Breast epithelium (tissue), 4 donors: Measurements from ENCODE around the gene A3GALT2. TPM values are rescaled to one million over a fixed set of nuclear protein-coding genes. Genes with fewer than 3 reads are reported as not detected.

Experiments used
- DNase-seq, 2 donors: peaks; one replicate each; pipeline ENCODE4 v3.0.0-alpha.2; 2019; ENCODE audit warnings: low spot score in 2 of 2
- H3K27ac ChIP-seq, 2 donors: fragments of 200-600 bp; sonication (generic) in 1 of 2; one replicate each; pipeline ENCODE4 v1.5.1; 2016 to 2019; ENCODE audit warnings: mild to moderate bottlenecking in 1 of 2
- H3K27me3 ChIP-seq, 2 donors: fragments of 200-600 bp; sonication (generic) in 1 of 2; one replicate each; pipeline versions ENCODE4 v1.5.1 to v1.6.0; 2017 to 2019; ENCODE audit warnings: control low read depth in 1 of 2, mild to moderate bottlenecking in 1 of 2
- H3K36me3 ChIP-seq: fragments of 200-600 bp; one replicate; pipeline ENCODE4 v1.5.1; 2019
- H3K4me1 ChIP-seq, 2 donors: fragments of 200-600 bp; sonication (generic); one replicate each; pipeline ENCODE4 v1.5.1; 2016 to 2019; ENCODE audit warnings: control low read depth in 1 of 2
- H3K4me3 ChIP-seq, 3 donors: fragments of 200-600 bp; sonication (generic); 1 replicate in 2 of 3; 2 replicates in 1 of 3; pipeline ENCODE4 v1.5.1; 2016 to 2019; ENCODE audit warnings: mild to moderate bottlenecking in 3 of 3, moderate library complexity in 2 of 3
- H3K9me3 ChIP-seq, 2 donors: fragments of 200-600 bp; sonication (generic) in 1 of 2; one replicate each; pipeline ENCODE4 v1.5.1; 2016 to 2019; ENCODE audit warnings: control low read depth in 1 of 2
- CTCF ChIP-seq, 3 donors: fragments of 450-650 bp; IDR thresholded peaks; one replicate each; pipeline ENCODE4 v1.5.1; 2016 to 2017; ENCODE audit warnings: antibody characterized with exemption in 3 of 3, mild to moderate bottlenecking in 3 of 3, moderate library complexity in 3 of 3
- POLR2A ChIP-seq: fragments of 450-650 bp; IDR thresholded peaks from one replicate; pipeline ENCODE4 v1.6.1; 2016; ENCODE audit warnings: antibody characterized with exemption, mild to moderate bottlenecking, moderate library complexity
- POLR2AphosphoS5 ChIP-seq, 3 donors: sonication (generic); formaldehyde crosslinking; IDR thresholded peaks; one replicate each; pipeline ENCODE4 v1.6.1; 2017; ENCODE audit warnings: antibody characterized with exemption in 3 of 3
- intact Hi-C: fragments of 100-400 bp; cut with DNase I; formaldehyde crosslinking; loops from one replicate; pipeline ENCODE4 v1.15.1; 2023; ENCODE audit warnings: low total_unique reads
- total RNA-seq, 3 donors: library from RNA; depleted of rRNA; stranded (reverse); fragments of >200 nt; gene quantifications; one replicate each; pipeline ENCODE4 v1.1.0, GENCODE V29; 2016

The A3GALT2 gene
- total RNA-seq, 3 donors from 2014 or later: not detected

- H3K27me3 ChIP-seq: no peaks in the 10 kb centered on the region
- H3K9me3 ChIP-seq: no peaks in the 10 kb centered on the region
- H3K27ac ChIP-seq: peak overlapping the region; percentile 89 to 94
- intact Hi-C loops: no loop called here
- no peak for DNase-seq
- no peak overlapping the region for H3K4me3 ChIP-seq
- H3K36me3 ChIP-seq: no peaks in the 10 kb centered on the region
- peaks cover 20 to 61% of the 10 kb centered on the region in 2 donors for H3K4me1 ChIP-seq
- TF ChIP-seq POLR2A (no peak), CTCF (IDR thresholded peaks at IDR 0.05) (no peak), POLR2AphosphoS5 (IDR thresholded peaks at IDR 0.05) (no peak)
Measured at GRCh38 chr1:33363021-33363420, 42.1 kb upstream of the A3GALT2 start.

- Histone ChIP-seq H3K9me3 (no peaks in the 10 kb centered on the region), H3K27me3 (no peaks in the 10 kb centered on the region), H3K4me1 (peaks cover 20 to 51% of the 10 kb centered on the region in 2 donors), H3K27ac (peak overlapping the region; percentile 89 to 94), H3K36me3 (no peaks in the 10 kb centered on the region), H3K4me3 (no peak overlapping the region)
- intact Hi-C loops: no loop called here
- no peak for DNase-seq
- TF ChIP-seq CTCF (IDR thresholded peaks at IDR 0.05) (no peak), POLR2A (no peak), POLR2AphosphoS5 (IDR thresholded peaks at IDR 0.05) (no peak)
Measured at GRCh38 chr1:33361532-33362235, 40.8 kb upstream of the A3GALT2 start.

GRCh38 chr1:33360367-33360766 lies 39.5 kb upstream of the A3GALT2 start:
- intact Hi-C loops: no loop called here
- TF ChIP-seq POLR2AphosphoS5 (IDR thresholded peaks at IDR 0.05) (no peak), CTCF (IDR thresholded peaks at IDR 0.05) (no peak), POLR2A (no peak)
- Histone ChIP-seq H3K27ac (peak overlapping the region; percentile 70 to 89), H3K27me3 (no peaks in the 10 kb centered on the region), H3K9me3 (no peaks in the 10 kb centered on the region), H3K4me1 (peaks cover 18 to 39% of the 10 kb centered on the region in 2 donors), H3K36me3 (no peaks in the 10 kb centered on the region), H3K4me3 (no peak overlapping the region)
- no peak for DNase-seq

GRCh38 chr1:33359931-33360330 lies 39.0 kb upstream of the A3GALT2 start:
- Histone ChIP-seq H3K27me3 (no peaks in the 10 kb centered on the region), H3K9me3 (no peaks in the 10 kb centered on the region), H3K4me1 (peaks cover 13 to 35% of the 10 kb centered on the region in 2 donors), H3K4me3 (no peak overlapping the region), H3K36me3 (no peaks in the 10 kb centered on the region), H3K27ac (peak overlapping the region; percentile 70 to 89)
- TF ChIP-seq POLR2AphosphoS5 (IDR thresholded peaks at IDR 0.05) (no peak), CTCF (IDR thresholded peaks at IDR 0.05) (no peak), POLR2A (no peak)
- intact Hi-C loops: no loop called here
- peak in 1 of 2 donors; percentile 64 for DNase-seq

GRCh38 chr1:33358795-33359503 lies 38.1 kb upstream of the A3GALT2 start:
- TF ChIP-seq POLR2A (no peak), CTCF (IDR thresholded peaks at IDR 0.05) (no peak), POLR2AphosphoS5 (IDR thresholded peaks at IDR 0.05) (no peak)
- no peaks in the 10 kb centered on the region for H3K36me3 ChIP-seq
- H3K4me3 ChIP-seq: no peak overlapping the region
- peak overlapping the region; percentile 70 to 89 for H3K27ac ChIP-seq
- no peaks in the 10 kb centered on the region for H3K9me3 ChIP-seq
- no peaks in the 10 kb centered on the region for H3K27me3 ChIP-seq
- DNase-seq: no peak
- H3K4me1 ChIP-seq: peaks cover 7 to 26% of the 10 kb centered on the region in 2 donors
- intact Hi-C loops: no loop called here
